WTC11 (cell line): Measurements from ENCODE around the gene LHX5.

Experiments
- KAT7 ChIP-seq: sonication (generic); formaldehyde crosslinking; IDR thresholded peaks from 2 replicates; pipeline ENCODE4 v1.8.1; 2023; ENCODE audit warnings: missing genetic modification reagents, mild to moderate bottlenecking, borderline replicate concordance
- NR2C2 ChIP-seq: sonication (generic); formaldehyde crosslinking; IDR thresholded peaks from 2 replicates; pipeline ENCODE4 v1.8.0; 2022; ENCODE audit warnings: mild to moderate bottlenecking, missing genetic modification reagents
- SP1 ChIP-seq: sonication (generic); formaldehyde crosslinking; conservative IDR thresholded peaks from 2 replicates; pipeline ENCODE4 v1.8.1; 2022; ENCODE audit warnings: missing genetic modification reagents
- TEAD4 ChIP-seq: sonication (generic); formaldehyde crosslinking; IDR thresholded peaks from 2 replicates; pipeline ENCODE4 v1.8.0; 2022; ENCODE audit warnings: mild to moderate bottlenecking, missing genetic modification reagents
- TF ChIP-seq, protein P1 (sequence below): fragments of 200-600 bp; IDR thresholded peaks from 2 replicates; pipeline ENCODE4 v1.8.0; 2022; ENCODE audit warnings: antibody characterized with exemption
- TF ChIP-seq, protein P2 (sequence below): sonication (generic); formaldehyde crosslinking; IDR thresholded peaks from 2 replicates; pipeline ENCODE4 v1.8.1; 2023; ENCODE audit warnings: mild to moderate bottlenecking, missing genetic modification reagents
- TF ChIP-seq, protein P3 (sequence below): sonication (generic); formaldehyde crosslinking; IDR thresholded peaks from 2 replicates; pipeline ENCODE4 v1.8.0; 2022; ENCODE audit warnings: mild to moderate bottlenecking, missing genetic modification reagents
- TF ChIP-seq, protein P4 (sequence below): sonication (generic); formaldehyde crosslinking; IDR thresholded peaks from 2 replicates; pipeline ENCODE4 v1.8.1; 2023; ENCODE audit warnings: mild to moderate bottlenecking, missing genetic modification reagents, borderline replicate concordance
- TF ChIP-seq, protein P5 (sequence below): sonication (generic); formaldehyde crosslinking; IDR thresholded peaks from 2 replicates; pipeline ENCODE4 v1.8.0; 2023; ENCODE audit warnings: missing genetic modification reagents, mild to moderate bottlenecking, borderline replicate concordance

DNA sequence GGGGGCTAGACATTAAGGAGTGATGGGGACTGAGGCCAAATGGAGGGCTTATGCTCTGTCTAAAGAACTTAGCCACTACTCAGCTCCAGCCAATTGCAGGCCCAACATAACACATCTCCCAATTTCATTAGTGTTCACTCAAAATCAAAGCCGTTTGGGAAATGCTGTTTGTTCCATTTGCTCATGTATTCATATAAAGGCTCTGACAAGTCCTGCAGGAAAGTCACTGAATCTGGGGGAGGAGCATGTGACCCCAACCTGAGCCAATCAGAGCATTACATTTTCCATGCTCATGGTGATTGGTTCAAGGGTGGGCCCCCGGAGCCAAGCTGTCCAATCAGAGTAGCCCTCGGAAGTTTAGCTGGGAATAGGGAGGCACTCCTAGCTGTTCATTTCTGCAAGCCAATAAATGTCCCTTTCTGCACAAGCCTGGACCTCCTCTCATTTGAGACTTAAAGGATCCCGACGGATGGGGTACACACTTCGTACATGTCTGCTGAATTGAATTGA lies 28.6 kb downstream of the LHX5 start:
- TF ChIP-seq, protein P1, sequence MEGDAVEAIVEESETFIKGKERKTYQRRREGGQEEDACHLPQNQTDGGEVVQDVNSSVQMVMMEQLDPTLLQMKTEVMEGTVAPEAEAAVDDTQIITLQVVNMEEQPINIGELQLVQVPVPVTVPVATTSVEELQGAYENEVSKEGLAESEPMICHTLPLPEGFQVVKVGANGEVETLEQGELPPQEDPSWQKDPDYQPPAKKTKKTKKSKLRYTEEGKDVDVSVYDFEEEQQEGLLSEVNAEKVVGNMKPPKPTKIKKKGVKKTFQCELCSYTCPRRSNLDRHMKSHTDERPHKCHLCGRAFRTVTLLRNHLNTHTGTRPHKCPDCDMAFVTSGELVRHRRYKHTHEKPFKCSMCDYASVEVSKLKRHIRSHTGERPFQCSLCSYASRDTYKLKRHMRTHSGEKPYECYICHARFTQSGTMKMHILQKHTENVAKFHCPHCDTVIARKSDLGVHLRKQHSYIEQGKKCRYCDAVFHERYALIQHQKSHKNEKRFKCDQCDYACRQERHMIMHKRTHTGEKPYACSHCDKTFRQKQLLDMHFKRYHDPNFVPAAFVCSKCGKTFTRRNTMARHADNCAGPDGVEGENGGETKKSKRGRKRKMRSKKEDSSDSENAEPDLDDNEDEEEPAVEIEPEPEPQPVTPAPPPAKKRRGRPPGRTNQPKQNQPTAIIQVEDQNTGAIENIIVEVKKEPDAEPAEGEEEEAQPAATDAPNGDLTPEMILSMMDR: no peak
- TF ChIP-seq KAT7 (CRISPR knock-in tag) (no peak), NR2C2 (CRISPR knock-in tag) (no peak), TEAD4 (CRISPR knock-in tag) (no peak), SP1 (no peak)
- TF ChIP-seq, protein P2, sequence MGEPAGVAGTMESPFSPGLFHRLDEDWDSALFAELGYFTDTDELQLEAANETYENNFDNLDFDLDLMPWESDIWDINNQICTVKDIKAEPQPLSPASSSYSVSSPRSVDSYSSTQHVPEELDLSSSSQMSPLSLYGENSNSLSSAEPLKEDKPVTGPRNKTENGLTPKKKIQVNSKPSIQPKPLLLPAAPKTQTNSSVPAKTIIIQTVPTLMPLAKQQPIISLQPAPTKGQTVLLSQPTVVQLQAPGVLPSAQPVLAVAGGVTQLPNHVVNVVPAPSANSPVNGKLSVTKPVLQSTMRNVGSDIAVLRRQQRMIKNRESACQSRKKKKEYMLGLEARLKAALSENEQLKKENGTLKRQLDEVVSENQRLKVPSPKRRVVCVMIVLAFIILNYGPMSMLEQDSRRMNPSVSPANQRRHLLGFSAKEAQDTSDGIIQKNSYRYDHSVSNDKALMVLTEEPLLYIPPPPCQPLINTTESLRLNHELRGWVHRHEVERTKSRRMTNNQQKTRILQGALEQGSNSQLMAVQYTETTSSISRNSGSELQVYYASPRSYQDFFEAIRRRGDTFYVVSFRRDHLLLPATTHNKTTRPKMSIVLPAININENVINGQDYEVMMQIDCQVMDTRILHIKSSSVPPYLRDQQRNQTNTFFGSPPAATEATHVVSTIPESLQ: no peak
- TF ChIP-seq, protein P3, sequence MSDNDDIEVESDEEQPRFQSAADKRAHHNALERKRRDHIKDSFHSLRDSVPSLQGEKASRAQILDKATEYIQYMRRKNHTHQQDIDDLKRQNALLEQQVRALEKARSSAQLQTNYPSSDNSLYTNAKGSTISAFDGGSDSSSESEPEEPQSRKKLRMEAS (CRISPR knock-in tag): no peak
- TF ChIP-seq, protein P4, sequence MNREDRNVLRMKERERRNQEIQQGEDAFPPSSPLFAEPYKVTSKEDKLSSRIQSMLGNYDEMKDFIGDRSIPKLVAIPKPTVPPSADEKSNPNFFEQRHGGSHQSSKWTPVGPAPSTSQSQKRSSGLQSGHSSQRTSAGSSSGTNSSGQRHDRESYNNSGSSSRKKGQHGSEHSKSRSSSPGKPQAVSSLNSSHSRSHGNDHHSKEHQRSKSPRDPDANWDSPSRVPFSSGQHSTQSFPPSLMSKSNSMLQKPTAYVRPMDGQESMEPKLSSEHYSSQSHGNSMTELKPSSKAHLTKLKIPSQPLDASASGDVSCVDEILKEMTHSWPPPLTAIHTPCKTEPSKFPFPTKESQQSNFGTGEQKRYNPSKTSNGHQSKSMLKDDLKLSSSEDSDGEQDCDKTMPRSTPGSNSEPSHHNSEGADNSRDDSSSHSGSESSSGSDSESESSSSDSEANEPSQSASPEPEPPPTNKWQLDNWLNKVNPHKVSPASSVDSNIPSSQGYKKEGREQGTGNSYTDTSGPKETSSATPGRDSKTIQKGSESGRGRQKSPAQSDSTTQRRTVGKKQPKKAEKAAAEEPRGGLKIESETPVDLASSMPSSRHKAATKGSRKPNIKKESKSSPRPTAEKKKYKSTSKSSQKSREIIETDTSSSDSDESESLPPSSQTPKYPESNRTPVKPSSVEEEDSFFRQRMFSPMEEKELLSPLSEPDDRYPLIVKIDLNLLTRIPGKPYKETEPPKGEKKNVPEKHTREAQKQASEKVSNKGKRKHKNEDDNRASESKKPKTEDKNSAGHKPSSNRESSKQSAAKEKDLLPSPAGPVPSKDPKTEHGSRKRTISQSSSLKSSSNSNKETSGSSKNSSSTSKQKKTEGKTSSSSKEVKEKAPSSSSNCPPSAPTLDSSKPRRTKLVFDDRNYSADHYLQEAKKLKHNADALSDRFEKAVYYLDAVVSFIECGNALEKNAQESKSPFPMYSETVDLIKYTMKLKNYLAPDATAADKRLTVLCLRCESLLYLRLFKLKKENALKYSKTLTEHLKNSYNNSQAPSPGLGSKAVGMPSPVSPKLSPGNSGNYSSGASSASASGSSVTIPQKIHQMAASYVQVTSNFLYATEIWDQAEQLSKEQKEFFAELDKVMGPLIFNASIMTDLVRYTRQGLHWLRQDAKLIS: no peak
- TF ChIP-seq, protein P5, sequence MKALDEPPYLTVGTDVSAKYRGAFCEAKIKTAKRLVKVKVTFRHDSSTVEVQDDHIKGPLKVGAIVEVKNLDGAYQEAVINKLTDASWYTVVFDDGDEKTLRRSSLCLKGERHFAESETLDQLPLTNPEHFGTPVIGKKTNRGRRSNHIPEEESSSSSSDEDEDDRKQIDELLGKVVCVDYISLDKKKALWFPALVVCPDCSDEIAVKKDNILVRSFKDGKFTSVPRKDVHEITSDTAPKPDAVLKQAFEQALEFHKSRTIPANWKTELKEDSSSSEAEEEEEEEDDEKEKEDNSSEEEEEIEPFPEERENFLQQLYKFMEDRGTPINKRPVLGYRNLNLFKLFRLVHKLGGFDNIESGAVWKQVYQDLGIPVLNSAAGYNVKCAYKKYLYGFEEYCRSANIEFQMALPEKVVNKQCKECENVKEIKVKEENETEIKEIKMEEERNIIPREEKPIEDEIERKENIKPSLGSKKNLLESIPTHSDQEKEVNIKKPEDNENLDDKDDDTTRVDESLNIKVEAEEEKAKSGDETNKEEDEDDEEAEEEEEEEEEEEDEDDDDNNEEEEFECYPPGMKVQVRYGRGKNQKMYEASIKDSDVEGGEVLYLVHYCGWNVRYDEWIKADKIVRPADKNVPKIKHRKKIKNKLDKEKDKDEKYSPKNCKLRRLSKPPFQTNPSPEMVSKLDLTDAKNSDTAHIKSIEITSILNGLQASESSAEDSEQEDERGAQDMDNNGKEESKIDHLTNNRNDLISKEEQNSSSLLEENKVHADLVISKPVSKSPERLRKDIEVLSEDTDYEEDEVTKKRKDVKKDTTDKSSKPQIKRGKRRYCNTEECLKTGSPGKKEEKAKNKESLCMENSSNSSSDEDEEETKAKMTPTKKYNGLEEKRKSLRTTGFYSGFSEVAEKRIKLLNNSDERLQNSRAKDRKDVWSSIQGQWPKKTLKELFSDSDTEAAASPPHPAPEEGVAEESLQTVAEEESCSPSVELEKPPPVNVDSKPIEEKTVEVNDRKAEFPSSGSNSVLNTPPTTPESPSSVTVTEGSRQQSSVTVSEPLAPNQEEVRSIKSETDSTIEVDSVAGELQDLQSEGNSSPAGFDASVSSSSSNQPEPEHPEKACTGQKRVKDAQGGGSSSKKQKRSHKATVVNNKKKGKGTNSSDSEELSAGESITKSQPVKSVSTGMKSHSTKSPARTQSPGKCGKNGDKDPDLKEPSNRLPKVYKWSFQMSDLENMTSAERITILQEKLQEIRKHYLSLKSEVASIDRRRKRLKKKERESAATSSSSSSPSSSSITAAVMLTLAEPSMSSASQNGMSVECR (CRISPR knock-in tag): no peak
